DMS 273 treated with DMSO at 0.1 percent for 48 hours (cell line): Measurements from ENCODE around the gene GBA3.
A peak's percentile ranks its signal among the peaks of the same experiment; 100 is the strongest.

Experiments used
- DNase-seq: peaks from one replicate; lab custom pipeline; 2025; lab: John Stamatoyannopoulos, UW

Gene GBA3

DNA sequence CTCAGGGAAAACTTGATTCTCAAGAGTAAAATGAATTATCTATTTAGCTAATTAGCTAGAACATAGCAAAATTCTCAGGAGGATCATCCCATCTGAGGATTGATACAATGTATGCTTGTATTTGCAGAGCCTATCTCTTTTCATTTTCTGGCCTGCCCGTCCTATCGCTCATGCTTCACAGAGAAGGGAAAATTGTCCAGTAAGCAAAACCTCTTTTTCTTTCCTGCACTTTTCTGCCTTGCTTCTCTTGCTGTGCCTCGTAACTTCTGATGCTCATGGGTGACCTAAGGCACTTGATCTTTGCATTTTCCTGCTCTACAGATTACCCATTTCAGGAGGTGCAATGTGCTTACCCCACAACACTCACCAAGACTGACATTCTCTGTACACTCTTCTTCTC is 88.1 kb downstream of the GBA3 start:
- DNase-seq = no peak

DNA sequence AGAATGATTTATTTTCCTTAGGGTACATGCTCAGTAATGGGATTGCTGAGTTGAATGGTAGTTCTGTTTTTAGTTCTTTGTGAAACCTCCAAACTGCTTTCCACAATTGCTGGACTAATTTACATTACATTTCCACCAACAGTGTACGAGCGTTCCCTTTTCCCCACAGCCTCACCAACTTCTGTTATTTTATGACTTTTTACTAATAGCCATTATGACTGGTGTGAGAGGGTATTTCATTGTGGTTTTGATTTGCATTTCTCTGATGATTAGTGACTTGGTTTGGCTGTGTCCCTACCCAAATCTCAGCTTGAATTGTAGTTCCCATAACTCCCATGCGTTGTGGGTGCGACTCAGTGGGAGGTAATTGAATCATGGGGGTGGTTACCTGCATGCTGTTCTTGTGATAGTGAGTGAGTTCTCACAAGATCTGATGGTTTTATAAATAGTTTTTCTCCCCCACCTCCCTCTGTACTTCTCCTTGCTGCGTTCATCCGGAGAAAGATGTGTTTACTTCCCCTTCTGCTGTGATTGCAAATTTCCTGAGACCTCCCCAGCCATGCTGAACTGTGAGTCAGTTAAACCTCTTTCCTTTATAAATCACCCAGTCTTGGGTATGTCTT is 95.1 kb downstream of the GBA3 start:
- DNase-seq = no peak

DNA sequence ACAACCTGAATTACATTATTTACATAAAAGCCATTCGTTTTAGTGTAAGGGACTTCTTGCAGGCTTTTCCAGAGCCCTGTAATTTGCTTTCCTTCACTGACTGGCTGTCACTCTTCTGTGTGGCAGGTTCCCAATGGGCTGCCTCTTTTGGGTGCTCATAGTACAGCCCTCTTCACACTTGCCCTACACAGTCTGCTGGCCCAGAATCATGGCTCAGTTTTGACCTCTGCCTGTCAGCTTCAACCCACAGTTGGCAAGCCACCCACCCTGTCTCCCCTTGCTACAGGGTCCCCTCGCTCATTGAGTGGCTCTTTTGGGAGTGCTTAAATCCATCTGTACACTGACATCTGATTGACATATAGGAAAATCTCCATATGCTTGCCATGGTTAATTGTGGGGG is 97.9 kb downstream of the GBA3 start:
- DNase-seq = no peak

DNA sequence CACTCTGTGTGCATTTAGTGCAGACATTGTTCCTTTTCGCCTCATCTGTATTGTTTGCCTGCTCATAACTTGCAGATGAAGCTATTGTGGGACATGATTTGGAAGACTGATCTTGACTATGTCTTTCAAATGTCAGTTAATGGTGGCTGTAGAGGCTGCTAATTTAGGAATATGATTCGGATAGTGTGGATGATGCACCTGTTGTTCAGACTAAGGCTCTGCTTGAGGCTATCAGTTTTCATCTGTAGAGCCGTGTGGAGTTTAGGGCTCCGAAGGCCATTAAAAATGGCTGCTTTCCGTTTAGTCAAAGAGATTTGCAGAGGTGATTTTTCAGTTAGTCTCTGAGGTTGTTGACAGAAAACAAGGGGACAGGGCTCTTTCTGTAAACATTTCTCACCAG is 102.0 kb downstream of the GBA3 start:
- no peak for DNase-seq

DNA sequence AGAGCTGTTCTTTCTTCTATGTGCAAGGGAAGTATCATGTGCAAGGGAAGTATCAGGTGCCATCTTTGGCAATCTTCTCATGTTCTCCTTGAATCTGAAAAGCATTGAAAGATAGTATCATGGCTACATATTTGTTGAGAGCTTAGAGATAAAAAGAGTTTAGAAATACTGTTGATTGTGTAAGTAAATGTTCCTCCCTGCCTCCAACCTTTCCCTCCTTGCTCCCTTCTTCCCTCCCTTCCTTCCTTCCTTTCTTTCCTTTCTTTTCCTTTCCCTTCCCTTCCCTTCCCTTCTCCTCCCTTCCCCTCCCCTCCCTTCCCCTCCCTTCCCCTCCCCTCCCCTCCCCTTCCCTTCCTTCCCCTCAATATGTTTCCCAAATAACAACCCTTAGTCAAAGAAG is 108.7 kb downstream of the GBA3 start:
- no peak for DNase-seq

DNA sequence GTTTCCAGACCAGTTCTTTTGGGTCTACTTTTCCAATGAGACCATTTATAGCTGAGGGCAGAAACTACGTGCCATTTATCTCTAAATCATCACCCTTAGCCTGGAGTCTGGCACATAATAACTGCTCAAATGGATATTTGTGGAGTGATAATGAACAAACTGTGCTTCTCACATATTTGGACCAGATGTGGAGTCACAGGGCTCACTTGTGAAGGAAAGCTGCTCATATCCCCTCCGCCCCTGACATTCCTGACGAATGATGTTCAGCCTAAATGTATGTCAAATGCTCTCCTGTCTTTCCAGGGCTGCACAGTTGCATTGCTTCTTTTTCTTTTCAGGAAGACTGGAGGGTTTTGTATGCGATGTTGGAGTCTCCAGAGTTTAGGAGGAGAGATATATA is 110.1 kb downstream of the GBA3 start:
- no peak for DNase-seq

DNA sequence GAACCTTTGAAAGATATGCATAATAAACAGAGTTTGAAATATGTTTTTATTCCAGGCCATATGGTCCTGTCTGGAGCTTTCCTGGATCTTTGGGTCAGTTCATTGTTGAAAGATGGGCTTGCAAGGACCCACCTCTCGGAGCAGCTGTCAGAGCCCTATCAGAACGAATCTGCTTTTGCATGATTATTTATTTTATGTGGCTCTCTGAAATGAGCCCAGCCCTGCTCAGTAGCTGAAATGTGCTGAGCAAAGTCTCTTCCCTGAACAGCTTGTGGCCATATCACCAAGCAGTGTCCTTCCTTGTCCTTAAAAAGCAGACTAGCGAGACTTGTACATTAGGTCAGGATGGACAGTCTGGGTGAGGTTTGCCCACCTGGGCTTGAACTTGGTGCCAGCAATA is 110.8 kb downstream of the GBA3 start:
- no peak for DNase-seq

DNA sequence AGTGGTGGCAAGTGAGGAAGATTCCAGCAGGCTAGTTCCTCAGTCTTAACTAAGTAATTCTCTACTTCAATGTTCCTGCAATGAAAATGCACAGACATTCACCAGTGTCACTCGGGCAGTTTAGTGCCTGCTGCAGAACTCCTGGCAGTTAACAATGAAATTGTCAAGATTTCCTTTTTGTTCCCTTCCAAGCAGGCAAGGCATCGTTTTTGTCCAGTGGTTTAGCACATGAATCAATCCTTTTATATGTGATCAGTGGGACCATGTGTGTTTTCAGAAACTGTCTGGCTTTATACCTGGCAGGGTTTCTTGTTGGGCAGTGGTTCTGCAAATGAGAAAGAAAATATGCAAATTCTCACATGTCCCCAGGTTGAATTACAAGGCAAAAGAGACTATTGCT is 122.2 kb downstream of the GBA3 start:
- DNase-seq = no peak

DNA sequence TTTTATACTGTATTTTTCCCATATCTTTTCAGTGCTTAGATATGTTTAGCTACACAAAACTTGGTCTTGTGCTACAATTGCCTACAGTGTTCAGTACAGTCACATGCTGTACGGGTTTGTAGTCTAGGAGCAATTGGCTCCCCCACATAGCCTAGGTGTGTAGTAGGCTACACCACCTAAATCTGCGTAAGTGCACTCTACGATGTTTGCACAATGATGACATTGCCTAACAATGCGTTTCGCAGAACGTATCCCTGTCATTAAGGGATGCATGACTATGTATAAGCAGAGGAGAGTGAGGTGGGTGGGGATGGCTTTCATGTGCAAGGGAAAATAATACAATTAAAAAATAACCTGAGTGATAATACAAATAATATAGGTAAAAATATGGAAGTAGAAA is 131.4 kb downstream of the GBA3 start:
- DNase-seq = no peak

DNA sequence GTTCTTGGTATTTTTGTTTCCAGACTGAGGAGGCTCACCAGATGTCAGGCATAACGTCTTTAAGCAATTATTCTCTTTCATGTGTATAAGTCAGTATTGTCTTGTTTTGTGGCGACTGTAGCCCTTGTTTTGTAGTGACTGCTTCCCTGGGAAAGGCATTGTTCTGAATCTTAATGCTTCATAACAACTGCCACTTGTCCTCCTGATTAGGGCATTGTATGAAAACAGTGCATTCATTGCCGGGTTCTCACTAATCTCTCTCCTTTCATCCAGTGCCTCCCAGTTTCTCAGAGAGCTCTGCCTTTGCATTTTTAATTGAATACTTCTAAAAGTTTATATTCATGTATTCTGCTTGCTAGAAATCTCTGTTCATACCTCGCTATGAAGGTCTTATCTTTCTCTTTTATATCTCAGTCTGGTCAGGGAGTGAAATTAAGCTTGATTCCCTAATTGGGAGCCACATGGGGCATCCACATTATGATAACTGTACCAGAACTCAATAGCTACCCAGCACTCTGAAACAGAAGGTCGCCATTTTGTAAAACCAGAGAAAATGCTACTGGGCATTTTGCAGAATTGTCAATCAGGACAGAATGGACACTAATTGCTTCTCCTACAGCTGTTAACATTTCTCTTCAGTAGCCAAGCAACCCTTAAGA is 149.8 kb downstream of the GBA3 start:
- no peak for DNase-seq

DNA sequence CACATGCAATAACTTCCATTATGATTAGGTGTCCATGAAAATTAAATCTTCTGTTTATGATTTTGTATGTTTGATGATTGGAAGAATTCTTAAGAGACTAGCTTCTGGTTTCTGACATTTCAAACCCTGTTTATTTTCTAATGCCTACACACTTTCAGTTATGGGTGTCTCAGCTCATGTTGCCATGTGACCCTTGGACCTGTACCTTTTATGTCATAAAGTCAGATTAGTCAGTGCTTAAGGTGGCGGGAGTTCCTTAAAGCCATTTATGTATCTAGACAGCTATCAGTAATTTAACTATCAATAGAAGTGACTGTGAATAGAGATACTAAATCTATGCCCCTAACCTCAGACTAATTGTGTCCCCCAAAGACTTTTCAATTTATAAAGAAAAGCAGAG is 155.6 kb downstream of the GBA3 start:
- no peak for DNase-seq

DNA sequence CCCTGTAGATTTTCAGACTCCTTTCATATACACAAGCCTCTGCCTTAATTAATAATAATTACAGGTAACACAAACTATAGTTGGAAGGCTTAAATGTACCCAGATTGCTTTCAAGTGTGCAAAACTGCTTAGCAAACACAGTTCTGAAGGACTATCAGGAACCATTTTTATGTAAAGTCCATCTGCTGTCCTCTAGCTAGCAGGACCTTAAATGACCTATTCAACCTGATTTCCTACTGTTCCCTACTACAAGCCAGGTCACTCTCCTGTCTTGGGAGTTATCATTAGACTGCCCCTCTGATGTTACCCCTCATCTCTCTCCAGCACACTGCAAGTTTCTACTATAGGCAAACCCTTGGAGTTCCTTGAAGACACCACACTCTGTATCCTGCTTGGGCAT is 157.3 kb downstream of the GBA3 start:
- DNase-seq = peak; percentile 52

DNA sequence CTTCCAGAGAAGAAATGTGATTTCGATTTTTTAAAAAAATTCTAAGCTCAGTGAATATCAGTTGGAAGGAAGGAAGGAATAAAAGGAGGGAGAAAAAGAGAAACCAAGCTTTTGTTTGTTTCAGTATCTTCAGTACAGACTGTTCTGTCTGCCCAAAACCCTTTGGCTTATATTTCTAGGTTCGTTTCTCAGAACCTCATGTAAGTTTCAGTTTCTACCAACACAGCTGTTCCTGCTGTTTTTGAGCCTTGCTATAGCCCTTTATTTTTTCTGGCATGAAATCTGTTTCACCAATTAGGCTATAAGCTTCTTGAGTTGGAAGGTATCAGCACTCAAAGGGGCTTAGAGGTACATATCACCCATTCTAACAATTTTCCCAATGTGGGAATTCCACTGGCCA is 157.9 kb downstream of the GBA3 start:
- DNase-seq = peak; percentile 12

DNA sequence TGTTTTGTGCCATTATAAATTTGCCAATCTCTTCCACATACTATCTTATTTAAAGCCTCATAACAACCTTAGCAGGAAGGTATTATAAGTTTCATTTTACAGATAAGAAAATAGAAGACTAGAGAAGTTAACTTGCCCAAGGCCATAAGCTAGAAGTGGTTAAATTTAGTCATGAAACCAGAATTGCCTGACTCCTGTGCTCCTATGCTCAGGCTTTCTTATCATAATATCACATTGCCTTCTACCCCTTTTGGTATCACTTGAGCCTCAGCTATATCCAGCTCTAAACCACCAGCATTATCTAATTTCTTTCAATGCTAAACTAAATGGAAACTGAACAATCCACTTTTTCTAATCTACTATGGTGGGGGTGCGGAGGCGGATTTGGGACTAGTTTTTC is 164.7 kb downstream of the GBA3 start:
- no peak for DNase-seq

DNA sequence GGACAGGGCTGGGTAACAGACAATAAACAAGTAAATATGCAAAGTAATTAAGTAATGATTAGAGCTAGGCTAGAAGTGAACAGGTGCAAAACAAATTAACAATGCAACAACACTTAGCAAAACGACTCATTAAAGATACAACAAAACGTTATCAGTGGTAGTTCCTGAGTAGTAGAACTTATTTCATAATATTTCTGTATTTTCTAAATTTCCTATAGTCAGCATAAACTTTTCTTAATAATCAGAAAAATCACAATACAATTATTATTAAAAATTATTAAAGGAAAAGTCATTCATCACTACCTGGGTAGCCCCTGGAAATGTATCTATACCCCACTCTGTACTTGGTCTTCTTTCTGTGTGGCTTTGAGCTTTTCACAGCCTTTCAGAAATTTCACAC is 166.6 kb downstream of the GBA3 start:
- no peak for DNase-seq
